ENCODE results near the gene HMCN2. TPM values are rescaled to one million over a fixed set of nuclear protein-coding genes. Genes with fewer than 3 reads are reported as not detected.

HMCN2 gene
- total and polyA plus RNA-seq, 8 donors, result 0.31 to 3.9 (median 0.68) TPM

- peaks cover 0 to 28% of the 10 kb centered on the region in 2 donors for H3K36me3 ChIP-seq
Observed at GRCh38 chr9:130482463-130482862, 216.9 kb downstream of the HMCN2 start.

GRCh38 chr9:130483371-130483971, 217.9 kb downstream of the HMCN2 start:
- ATAC-seq (no peak), DNase-seq (peak in 1 of 4 donors; percentile 53)
- Histone ChIP-seq H3K27me3 (peaks cover 0 to 11% of the 10 kb centered on the region in 2 donors), H3K36me3 (peaks cover 0 to 18% of the 10 kb centered on the region in 2 donors), H3K4me1 (no peaks in the 10 kb centered on the region), H3K27ac (no peak overlapping the region), H3K9me3 (no peaks in the 10 kb centered on the region), H3K4me3 (no peak overlapping the region)
- intact Hi-C loops (cut with DNase I), result no loop called here
- TF ChIP-seq CTCF (IDR thresholded peaks at IDR 0.05), result no peak

More at GRCh38 chr9:130482463-130482862, 216.9 kb downstream of the HMCN2 start:
- no peak overlapping the region for H3K27ac ChIP-seq
- DNase-seq, result no peak
- H3K4me3 ChIP-seq, result no peak overlapping the region
- TF ChIP-seq CTCF (IDR thresholded peaks at IDR 0.05), result no peak
- H3K27me3 ChIP-seq, result peaks cover 0 to 11% of the 10 kb centered on the region in 2 donors
- intact Hi-C loops (cut with DNase I), result no loop called here
- no peaks in the 10 kb centered on the region for H3K9me3 ChIP-seq
- no peak for ATAC-seq
- H3K4me1 ChIP-seq, result no peaks in the 10 kb centered on the region

Other genes starting within 250 kb of the HMCN2 start
- 10 to 100 TPM; 30.4 to 51.8 TPM for gene FNBP1, start 222.6 kb upstream of the HMCN2 start, total RNA-seq
- 10 to 100 TPM; 33.3 to 40.5 (median 34.4) TPM for gene FNBP1, start 222.6 kb upstream of the HMCN2 start, polyA plus RNA-seq (ENCODE audit: insufficient read length in 6 of 6)
- gene GPR107, start 211.9 kb upstream of the HMCN2 start, total RNA-seq, result 10 to 100 TPM; 43.0 to 52.4 TPM
- gene GPR107, start 211.9 kb upstream of the HMCN2 start, polyA plus RNA-seq (ENCODE audit: insufficient read length in 6 of 6), result 10 to 100 TPM; 45.9 to 49.8 (median 47.6) TPM
- 10 to 100 TPM; 19.6 to 19.9 TPM for gene NCS1, start 93.4 kb upstream of the HMCN2 start, total RNA-seq
- 10 to 100 TPM; 16.7 to 24.9 (median 19.5) TPM for gene NCS1, start 93.4 kb upstream of the HMCN2 start, polyA plus RNA-seq (ENCODE audit: insufficient read length in 6 of 6)
- gene ASS1, start 179.2 kb downstream of the HMCN2 start, total RNA-seq, result 10 to 100 TPM; 76.7 to 99.7 TPM
- gene ASS1, start 179.2 kb downstream of the HMCN2 start, polyA plus RNA-seq (ENCODE audit: insufficient read length in 6 of 6), result 10 to 100 TPM; 11.9 to 36.6 (median 20.5) TPM

Measured in left lung (tissue), 10 donors.